ENCODE measurements around the gene UBXN6.
A peak's percentile ranks its signal among the peaks of the same experiment; 100 is the strongest.

Gene UBXN6

DNA sequence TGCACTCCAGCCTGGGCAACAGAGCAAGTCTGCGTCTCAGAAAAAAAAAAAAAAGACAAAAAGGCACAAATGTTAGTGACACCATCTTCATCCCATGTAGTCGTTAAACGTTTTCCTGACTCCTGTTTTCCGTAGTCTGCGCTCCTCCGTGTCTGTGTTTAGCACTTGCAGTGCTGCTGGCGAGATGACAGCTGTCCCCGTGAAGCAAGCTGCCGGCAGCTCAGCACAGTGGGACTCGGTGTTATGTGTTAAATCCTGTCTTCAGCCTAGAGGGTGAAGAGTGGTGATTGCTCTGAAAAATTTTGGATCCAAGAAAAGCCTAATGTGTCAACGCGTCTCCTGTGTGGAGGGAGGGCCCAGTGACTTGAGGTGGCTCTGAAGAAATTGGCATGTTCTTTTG lies 18.4 kb downstream of the UBXN6 start:
- no peak for DNase-seq (ENCODE audit: low spot score)

DNA sequence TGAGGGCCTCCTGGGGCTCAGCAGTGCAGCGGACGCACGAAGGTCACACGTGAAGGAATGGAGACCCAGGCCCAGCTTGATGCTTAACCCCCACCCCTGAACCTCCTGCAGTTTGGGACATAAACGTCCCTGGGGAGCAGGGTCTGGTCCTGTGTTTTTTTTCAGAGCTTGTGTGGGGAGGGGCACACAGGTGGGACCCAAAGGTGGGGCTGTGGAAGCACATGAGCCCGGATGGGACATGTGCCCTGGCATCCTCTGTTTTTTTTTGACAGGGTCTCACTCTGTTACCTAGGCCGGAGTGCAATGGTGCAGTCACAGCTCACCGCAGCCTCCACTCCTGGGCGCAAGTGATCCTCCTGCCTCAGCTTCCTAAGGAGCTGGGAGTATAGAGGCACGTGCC lies 20.5 kb downstream of the UBXN6 start:
- DNase-seq (ENCODE audit: low spot score): no peak

DNA sequence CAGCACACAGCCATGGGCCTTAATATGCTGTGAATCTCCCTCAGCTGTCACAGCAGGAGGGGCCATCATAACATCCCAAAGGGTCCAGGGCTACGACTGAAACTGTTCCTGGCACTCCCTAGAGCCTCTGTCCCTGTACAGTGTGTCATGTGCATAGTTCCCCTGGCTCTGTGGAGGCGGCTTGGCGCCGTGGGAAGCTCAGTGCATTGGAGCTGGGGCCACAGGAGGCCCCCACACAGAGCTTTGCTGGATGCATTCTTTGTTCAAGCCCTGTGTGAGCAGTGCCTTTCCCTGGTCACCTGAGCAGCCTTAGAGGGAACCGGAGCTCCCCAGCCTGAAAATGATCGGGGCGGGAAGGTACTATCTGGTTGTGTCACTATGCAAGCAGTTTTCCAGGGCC lies 21.4 kb downstream of the UBXN6 start:
- no peak for DNase-seq (ENCODE audit: low spot score)

DNA sequence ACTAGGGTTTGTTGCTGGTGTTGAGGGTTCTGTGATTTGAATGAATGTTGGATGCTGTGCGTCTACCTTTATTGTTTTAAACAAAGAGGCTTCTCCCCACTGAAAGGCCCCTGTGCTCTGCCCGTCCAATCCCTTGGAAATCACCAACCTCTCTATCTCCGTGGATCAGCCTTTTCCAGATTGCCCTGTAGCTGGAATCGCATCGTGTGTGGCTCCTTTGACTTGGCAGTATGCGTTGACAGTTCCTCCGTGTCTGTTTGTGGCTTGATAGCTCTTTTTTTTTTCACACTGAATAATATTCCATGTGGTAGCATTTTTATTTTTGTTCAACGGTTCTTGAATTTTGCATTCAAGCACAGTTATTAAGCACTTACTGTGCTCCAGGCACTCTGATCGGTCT lies 23.2 kb downstream of the UBXN6 start:
- DNase-seq (ENCODE audit: low spot score): no peak

DNA sequence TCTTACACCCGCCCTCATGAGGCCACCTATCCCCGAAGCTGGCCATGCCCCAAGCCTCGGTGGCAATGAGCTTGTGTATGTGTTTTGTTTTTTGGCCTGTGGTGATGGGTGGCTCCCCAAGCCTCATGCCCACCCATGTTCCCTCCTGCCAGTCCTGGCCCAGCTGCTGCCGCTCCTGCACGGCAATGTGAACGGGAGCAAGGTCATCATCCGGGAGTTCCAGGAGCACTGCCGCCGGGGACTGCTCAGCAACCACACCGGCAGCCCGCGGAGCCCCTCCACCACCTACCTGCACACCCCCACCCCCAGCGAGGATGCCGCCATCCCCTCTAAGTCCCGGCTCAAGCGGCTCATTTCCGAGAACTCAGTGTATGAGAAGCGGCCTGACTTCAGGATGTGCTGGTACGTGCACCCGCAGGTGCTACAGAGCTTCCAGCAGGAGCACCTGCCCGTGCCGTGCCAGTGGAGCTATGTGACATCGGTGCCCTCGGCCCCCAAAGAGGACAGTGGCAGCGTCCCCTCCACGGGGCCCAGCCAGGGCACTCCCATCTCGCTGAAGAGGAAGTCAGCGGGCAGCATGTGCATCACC lies 24.6 kb downstream of the UBXN6 start:
- no peak for DNase-seq (ENCODE audit: low spot score)

DNA sequence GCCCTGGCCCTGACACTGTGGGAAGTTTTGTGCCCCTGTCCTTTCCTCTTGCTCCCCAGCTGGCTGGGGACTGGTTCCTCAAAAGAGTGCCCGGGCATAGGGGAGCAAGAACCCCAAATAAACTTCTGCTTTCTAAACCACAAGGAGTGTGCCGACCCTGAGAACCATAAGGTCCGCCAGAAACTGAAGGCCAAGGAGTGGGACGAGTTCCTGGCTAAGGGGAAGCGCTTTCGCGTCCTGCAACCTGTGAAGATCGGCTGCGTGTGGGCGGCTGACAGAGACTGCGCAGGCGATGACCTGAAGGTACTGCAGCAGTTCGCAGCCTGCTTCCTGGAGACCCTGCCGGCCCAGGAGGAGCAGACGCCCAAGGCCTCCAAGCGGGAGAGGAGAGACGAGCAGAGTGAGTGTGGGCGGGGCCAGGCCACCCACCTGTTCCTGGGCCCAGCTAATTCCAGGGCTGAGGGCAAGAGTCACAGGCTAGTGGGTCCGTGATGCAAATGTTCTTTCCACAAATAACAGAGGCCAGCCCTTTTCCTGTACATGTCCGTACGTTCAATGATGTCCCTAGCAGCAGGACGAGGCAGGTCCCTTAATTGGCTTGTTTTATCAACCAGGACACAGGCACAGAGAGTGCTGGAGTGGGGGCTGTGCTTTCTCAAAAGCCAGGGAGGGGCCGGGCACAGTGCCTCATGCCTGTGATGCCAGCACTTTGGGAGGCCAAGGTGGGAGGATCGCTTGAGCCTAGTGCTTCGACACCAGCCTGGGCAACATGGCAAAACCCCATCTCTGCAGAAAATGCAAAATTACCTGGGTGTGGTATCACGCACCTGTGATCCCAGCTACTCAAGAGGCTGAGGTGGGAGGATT lies 25.6 kb downstream of the UBXN6 start:
- DNase-seq (ENCODE audit: low spot score): no peak

DNA sequence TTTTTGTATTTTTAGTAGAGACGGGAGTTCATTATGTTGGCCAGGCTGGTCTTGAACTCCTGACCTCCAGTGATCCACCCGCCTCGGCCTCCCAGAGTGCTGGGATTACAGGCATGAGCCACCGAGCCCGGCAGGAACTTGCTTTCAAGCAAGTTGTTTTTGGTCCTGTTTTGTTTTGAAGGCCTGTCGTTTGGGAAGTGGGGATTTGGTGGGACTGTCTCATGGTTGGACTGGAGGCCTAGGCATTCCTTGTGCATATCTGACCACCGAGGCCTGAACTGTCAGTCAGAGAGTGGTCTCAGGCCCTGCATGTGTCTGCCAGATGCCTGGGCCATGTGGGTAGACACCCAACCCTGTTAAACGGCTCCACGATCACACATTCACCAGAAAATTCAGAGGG lies 26.3 kb downstream of the UBXN6 start:
- no peak for DNase-seq (ENCODE audit: low spot score)

DNA sequence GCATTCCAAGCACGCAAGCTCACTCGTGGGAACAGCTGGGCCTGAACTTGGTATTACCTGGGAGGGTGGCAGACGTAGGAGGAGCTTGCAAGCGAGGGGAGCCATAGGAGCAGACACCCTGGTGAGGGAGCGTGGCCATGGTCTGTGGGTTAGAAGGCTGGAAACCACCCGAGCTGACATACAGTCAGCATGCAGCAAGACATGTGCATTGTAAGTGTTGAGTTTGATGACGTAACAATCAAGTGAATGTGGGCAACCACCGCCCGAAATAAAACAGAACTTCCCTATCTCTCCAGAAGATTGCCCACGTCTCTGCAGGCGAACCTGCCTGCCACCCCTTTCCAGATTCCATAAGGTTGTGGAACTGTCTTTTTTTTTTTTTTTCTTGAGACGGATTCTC lies 26.8 kb downstream of the UBXN6 start:
- no peak for DNase-seq (ENCODE audit: low spot score)

DNA sequence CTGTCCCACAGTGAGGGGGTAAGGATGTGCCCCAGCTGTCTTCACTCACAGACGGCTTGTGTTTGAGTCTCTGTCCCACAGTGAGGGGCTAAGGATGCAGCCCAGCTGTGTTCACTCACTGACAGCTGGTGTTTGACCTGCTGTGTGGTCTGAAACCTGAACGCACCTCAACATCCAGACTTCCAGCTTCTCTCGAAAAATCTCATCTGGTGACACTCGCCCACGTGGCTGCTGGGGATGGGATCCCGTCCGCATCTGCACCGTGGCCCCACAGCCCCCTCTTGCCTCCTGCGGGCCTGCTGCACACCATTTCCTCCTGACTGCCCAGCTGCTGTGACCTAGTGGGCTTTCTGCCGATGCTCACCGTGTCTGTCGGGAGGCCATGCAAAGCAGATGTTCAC lies 27.8 kb downstream of the UBXN6 start:
- no peak for DNase-seq (ENCODE audit: low spot score)

DNA sequence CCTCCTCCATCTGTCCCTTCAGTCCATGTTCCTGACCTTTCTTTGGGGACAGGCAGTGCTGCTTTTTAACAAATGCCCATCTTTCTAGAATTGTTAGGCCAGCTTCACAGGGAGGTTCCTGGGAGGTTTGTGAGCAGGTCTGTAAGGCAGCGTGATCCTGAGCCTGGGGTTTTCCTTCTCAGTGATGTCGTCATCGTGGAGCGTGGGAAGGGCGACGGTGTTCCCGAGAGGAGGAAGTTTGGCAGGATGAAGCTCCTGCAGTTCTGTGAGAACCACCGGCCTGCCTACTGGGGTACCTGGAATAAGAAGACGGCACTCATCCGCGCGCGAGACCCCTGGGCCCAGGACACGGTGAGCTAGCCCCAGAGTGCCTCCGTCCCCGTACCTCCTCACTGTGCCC lies 28.3 kb downstream of the UBXN6 start:
- no peak for DNase-seq (ENCODE audit: low spot score)

DNA sequence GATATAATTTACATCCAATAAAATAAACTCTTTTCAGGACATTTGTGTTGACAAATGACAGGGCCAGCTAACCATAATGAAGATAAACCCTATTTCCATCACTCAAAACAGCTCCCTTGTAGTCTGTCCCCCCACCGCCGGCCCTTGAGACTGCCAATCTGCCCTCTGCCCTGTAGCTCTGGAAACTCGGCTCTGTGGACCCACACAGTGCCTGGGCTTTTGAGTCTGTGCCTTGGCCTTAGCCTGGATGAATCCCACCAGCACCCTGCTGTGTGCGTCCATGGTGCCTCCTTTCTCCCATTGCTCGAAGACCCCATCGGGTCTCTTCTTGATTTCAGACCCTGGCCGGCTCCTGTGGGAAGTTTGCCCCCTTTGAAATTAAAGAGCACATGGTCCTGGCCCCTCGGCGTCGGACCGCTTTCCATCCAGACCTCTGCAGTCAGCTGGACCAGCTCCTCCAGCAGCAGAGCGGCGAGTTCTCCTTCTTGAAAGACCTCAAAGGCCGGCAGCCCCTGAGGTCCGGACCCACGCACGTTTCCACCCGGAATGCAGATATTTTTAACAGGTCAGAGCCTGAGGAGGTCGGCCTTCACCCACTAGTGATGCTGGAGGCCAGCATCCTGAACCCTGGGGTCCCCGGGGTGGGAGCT lies 29.1 kb downstream of the UBXN6 start:
- DNase-seq (ENCODE audit: low spot score): no peak

DNA sequence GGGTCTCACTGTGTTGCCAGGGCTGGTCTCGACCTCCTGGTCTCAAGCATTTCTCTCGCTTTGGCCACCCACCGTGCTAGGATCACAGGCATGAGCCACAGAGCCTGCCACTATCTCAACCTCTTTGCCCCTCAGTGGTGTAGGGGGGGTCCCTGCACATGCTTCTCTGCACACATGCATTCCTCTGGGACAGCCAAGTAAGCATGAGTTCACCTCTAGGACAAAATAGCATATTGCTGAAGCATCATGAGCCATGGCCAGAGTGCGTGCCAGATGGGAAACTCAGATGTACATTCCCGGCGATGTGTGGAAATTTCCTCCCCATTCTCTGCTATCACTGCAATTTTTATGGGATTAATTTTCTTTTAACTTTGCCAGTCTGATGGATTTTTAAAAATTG lies 32.1 kb downstream of the UBXN6 start:
- DNase-seq (ENCODE audit: low spot score): peak; percentile 91

DNA sequence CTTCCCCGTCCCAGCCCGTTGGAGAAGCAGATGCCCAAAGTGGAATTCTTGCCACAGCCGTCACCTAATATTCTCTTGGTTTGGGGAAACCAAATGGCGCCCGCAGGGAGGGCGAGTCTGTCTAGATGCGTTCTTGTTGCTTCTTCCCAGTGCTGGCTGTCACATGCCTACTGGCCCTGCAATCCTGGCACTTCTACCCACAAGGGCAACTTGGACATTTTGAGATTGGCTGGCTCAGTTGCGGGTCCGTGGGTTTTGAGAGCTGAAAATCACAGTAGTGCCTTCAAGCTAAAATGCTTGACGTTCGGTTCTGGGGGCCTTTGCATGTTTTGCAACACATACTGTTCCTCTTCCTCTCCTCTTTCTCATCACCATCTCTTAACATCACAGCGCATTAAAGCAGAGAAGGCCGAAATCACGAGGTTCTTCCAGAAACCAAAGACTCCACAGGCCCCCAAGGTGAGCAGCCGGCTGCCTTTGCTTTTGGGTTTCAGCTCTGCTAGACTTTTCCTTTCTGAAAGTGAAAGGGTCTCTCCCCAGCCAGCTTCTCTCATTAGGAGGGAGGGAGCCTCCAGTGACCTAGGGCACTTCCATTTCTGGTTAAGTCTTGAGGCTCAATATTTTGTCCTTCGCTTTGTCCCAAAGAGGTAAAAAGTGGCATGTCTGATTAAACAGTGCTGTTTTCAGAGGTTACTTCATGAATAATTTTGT lies 34.0 kb downstream of the UBXN6 start:
- no peak for DNase-seq (ENCODE audit: low spot score)

DNA sequence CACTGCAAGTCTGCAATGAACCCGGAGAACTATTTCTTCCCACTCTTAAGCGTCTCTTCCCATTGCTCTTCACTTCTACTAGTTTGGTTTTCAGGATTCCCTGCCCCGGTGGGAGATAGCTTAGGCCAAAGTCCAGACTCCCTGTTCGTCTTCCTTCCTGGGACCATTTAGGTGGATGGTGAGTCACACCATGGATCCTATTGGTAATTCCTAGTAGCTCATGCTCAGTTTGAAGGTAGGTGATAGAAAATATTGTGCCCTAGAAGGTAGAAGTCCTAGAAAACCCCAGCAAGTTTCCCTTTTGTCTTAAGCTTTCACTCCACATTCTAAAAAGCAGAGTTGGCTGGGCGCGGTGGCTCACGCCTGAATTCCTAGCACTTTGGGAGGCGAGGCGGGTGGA lies 41.3 kb downstream of the UBXN6 start:
- DNase-seq (ENCODE audit: low spot score): no peak

DNA sequence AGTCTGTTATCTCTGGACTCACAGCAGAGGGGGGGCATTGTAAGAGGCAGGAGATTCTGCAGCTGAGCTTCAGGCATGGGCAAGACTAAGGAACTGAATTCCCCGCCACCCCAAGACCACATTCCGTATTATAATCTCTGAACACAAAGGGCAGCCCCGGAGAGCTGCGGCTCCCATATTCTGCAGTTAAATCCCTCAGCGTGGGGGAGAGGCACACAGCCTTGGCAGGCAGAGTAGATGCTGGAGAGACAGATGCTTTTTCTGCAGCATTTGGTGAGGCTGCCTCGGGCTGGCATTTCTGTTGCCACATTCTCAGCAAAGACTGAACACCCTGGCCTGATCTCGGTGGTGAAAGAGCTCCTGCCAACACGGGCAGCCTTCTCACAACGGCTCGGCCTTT lies 42.2 kb downstream of the UBXN6 start:
- no peak for DNase-seq (ENCODE audit: low spot score)

DNA sequence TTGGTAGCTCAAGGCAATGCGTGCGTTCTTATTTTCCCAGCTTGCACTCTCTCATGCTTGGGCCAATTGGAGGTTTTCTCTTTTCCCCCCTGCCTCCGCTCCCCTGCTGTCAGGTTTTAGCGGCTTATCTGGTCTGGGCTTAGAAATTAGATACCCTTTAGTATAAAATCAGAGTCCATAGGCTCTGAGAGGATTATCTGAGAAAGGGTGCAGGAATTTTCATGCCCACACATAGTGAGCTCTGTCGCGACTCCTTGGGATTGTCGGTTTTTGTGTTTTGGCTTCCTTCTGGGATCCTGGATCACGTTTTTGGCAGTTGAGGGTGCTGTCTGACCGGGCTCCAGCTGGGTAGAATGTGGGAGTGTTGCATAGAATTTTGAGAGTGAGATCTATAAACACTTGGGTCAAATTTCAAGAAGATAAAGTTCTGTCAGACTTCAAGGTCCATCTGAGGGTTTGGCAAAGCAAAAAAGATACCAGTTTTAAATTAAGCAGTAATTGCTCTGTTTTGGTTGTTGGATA lies 42.7 kb downstream of the UBXN6 start:
- no peak for DNase-seq (ENCODE audit: low spot score)

DNA sequence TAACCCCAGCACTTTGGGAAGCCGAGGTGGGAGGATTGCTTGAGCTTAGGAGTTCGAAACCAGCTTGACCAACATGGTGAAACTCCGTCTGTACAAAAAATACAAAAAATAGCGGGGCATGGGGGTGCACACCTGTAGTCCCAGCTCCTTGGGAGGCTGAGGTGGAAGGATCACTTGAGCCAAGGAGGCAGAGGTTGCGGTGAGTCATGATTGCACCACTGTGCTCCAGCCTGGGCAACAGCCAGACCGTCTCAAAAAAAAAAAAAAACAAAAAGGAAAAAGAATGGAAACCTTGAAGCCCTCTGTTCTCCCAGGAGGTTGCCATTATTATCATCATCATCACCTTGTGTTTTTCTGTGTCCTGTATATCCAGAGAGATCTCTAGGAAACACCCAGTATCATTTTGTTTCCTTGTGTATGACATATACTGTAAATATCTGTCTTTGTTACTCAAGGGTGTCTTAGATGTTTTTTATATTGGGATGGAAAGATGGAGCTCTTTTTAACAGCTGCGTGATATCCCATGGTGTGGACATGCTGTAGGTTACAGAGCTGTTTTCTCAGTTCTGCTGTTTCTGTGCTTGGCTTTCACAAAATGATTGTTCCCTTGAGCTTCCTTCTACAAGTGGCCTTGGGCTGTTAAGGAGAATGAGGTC lies 43.3 kb downstream of the UBXN6 start:
- no peak for DNase-seq (ENCODE audit: low spot score)

DNA sequence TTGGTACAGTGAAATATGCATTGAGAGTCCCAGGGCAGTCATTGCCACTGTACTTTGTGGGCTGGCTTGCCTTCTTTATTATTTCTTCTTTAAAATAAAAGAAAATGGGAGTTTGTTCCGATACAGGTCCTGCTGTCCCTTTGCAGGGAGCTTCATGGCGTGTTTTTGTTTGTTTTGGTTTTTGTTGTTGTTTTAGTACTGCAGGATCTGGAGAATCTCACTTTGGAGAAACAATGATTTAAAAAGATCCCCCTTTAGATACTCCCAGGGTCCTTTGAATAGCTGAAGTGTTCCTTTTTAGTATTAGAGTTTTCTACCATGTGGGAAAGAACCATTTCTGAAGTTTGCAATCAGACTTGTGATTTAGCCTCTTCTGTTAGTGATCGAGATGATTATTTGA lies 44.0 kb downstream of the UBXN6 start:
- no peak for DNase-seq (ENCODE audit: low spot score)

DNA sequence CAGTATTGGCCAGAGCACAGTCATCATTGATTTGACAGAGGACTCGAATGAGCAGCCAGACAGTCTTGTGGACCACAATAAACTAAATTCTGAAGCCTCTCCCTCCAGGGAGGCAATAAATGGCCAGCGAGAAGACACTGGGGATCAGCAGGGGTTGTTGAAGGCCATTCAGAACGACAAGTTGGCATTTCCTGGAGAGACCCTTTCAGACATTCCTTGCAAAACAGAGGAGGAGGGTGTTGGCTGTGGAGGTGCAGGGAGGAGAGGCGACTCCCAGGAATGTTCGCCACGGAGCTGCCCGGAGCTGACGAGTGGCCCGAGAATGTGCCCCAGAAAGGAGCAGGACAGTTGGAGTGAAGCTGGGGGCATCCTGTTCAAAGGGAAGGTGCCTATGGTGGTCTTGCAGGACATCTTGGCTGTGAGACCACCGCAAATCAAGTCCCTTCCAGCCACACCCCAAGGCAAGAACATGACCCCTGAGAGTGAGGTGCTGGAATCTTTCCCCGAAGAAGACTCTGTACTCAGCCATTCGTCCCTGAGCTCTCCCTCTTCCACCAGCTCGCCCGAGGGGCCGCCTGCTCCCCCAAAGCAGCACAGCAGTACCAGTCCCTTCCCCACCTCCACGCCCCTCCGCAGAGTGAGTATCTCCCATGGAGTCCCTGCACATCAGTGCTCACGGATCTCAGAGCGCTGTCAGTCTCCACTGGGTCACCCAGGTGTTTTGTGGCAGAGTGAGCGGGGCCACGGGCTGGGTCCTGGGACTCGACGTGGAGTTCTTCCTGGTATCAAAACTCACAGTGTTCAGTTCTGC lies 48.3 kb downstream of the UBXN6 start:
- DNase-seq (ENCODE audit: low spot score): no peak

DNA sequence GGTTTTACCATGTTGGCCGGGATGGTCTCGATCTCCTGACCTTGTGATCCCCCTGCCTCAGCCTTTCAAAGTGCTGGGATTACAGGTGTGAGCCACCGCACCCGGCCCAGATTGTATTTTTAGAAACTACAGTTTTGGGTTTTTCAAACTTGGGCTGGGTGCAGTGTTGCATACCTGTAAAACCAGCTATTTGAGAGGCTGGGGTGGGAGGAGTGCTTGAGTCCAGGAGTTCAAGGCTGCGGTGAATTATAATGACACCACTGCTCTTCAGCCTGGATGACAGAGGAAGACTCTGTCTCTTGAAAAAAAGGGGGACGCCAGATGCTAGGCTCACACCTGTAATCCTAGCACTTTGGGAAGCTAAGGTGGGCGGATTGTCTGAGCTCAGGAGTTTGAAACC lies 51.0 kb downstream of the UBXN6 start:
- DNase-seq (ENCODE audit: low spot score): no peak

DNA sequence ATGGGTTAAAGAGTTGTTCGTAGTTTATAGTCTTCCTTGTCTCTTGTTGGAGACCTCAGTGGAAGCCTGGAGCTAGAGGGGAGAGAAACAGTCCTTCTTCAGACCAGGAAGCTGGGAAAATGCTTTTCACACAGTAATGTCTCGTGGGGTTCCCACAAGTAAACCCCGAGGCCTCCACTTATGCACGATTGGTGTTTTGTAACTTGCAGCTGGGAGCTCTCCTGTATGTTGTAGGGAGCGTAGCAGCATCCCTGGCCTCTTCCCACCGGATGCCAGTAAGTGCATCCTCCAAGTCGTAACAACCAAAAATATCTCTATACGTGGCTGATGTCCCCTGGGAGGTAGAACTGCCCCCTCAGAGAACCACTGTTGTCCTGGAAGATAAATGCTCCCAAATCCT lies 51.6 kb downstream of the UBXN6 start:
- no peak for DNase-seq (ENCODE audit: low spot score)
